Upper lobe of right lung (tissue), 1 donor: Measurements from ENCODE around the gene TBX19. TPM values are rescaled to one million over a fixed set of nuclear protein-coding genes. Genes with fewer than 3 reads are reported as not detected.

Source experiments
- ATAC-seq: fragments of 200-7000 bp; cut with Tn5 transposase; one replicate; pipeline ENCODE4 v1.9.1; 2020; ENCODE audit warnings: mild to moderate bottlenecking, moderate library complexity
- DNase-seq: peaks from one replicate; pipeline ENCODE4 v3.0.0-alpha.2; 2020
- H3K27ac ChIP-seq: fragments of 200-600 bp; one replicate; pipeline ENCODE4 v1.8.0; 2022
- H3K27me3 ChIP-seq: fragments of 200-600 bp; one replicate; pipeline ENCODE4 v1.8.0; 2022; ENCODE audit warnings: mild to moderate bottlenecking
- H3K36me3 ChIP-seq: fragments of 200-600 bp; one replicate; pipeline ENCODE4 v1.8.0; 2022
- H3K4me1 ChIP-seq: fragments of 200-600 bp; one replicate; pipeline ENCODE4 v1.8.0; 2022
- H3K4me3 ChIP-seq: fragments of 200-600 bp; one replicate; pipeline ENCODE4 v1.8.0; 2022; ENCODE audit warnings: mild to moderate bottlenecking
- H3K9me3 ChIP-seq: fragments of 200-600 bp; one replicate; pipeline ENCODE4 v1.8.0; 2022
- intact Hi-C: fragments of 100-400 bp; cut with DNase I; formaldehyde crosslinking; loops from one replicate; pipeline ENCODE4 v1.11.0; 2022
- total RNA-seq: library from RNA; stranded (reverse); fragmentation: NEBNext Ultra II Directional; extraction: Animal tissue kit (Norgen Biotek cat#: 25700); gene quantifications from one replicate; pipeline ENCODE4 v1.2.1, GENCODE V29; 2021
- TF ChIP-seq, protein P1 (sequence below): fragments of 200-600 bp; IDR thresholded peaks from one replicate; pipeline ENCODE4 v1.8.0; 2022; ENCODE audit warnings: antibody characterized with exemption
- donor health status: DM: no; HTN: yes; CAD: no; lungs with severe emphysema.

The TBX19 gene
- total RNA-seq, 1 donor from 2014 or later: 3.5 TPM

DNA sequence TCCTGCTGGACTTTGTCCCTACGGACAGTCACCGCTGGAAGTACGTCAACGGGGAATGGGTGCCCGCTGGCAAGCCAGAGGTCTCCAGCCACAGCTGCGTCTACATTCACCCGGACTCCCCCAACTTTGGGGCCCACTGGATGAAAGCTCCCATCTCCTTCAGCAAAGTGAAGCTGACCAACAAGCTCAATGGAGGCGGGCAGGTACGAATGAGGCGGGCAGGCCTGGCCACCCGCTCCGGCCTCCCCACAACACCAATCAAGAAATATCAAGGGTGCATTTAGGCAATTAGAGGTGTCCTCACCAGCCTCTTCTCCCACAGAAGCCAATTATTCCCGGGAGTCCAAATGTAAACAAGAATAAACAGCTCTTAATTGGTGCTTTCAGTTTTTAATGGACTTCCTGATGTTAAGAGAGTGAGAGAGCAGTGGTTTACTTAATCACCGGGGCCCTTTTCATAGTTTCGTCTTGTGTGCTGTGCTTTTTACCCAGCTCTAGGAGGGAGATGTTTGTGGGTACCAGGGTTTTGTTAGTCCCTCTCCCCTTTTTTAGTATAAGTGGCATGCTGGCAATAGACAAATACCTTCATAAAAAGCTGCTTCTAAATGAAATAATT, 10.7 kb downstream of the TBX19 start:
- no peaks in the 10 kb centered on the region for H3K4me1 ChIP-seq
- TF ChIP-seq, protein P1, sequence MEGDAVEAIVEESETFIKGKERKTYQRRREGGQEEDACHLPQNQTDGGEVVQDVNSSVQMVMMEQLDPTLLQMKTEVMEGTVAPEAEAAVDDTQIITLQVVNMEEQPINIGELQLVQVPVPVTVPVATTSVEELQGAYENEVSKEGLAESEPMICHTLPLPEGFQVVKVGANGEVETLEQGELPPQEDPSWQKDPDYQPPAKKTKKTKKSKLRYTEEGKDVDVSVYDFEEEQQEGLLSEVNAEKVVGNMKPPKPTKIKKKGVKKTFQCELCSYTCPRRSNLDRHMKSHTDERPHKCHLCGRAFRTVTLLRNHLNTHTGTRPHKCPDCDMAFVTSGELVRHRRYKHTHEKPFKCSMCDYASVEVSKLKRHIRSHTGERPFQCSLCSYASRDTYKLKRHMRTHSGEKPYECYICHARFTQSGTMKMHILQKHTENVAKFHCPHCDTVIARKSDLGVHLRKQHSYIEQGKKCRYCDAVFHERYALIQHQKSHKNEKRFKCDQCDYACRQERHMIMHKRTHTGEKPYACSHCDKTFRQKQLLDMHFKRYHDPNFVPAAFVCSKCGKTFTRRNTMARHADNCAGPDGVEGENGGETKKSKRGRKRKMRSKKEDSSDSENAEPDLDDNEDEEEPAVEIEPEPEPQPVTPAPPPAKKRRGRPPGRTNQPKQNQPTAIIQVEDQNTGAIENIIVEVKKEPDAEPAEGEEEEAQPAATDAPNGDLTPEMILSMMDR: no peak
- H3K9me3 ChIP-seq: no peaks in the 10 kb centered on the region
- H3K36me3 ChIP-seq: no peaks in the 10 kb centered on the region
- H3K27me3 ChIP-seq: no peaks in the 10 kb centered on the region
- intact Hi-C loops: no loop called here
- H3K4me3 ChIP-seq: no peak overlapping the region
- DNase-seq (no peak), ATAC-seq (no peak)
- H3K27ac ChIP-seq: no peak overlapping the region

DNA sequence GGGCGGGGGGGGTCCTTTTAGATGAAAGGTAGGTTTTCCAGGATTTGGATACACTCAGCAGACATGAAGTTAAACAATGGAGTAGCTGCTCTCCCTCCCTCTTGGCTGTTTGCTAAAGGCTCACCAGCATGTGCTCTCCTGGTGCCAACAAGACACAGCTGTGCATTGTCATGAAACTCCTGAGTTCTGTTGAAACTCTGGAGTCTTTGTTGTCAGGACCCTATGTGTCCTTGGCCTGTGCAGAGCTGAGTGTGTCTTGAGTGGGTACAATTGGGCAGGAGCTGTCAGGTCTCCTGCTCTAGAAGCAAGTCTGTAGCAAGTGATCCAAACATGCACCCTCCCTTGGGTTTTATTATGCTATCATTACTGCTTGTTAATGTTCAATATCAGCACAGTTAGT, 12.7 kb downstream of the TBX19 start:
- no peaks in the 10 kb centered on the region for H3K4me1 ChIP-seq
- no peak overlapping the region for H3K27ac ChIP-seq
- no peaks in the 10 kb centered on the region for H3K36me3 ChIP-seq
- TF ChIP-seq, protein P1: no peak
- DNase-seq (no peak), ATAC-seq (peak; percentile 59)
- H3K27me3 ChIP-seq: no peaks in the 10 kb centered on the region
- intact Hi-C loops: no loop called here
- H3K9me3 ChIP-seq: no peaks in the 10 kb centered on the region
- H3K4me3 ChIP-seq: no peak overlapping the region

DNA sequence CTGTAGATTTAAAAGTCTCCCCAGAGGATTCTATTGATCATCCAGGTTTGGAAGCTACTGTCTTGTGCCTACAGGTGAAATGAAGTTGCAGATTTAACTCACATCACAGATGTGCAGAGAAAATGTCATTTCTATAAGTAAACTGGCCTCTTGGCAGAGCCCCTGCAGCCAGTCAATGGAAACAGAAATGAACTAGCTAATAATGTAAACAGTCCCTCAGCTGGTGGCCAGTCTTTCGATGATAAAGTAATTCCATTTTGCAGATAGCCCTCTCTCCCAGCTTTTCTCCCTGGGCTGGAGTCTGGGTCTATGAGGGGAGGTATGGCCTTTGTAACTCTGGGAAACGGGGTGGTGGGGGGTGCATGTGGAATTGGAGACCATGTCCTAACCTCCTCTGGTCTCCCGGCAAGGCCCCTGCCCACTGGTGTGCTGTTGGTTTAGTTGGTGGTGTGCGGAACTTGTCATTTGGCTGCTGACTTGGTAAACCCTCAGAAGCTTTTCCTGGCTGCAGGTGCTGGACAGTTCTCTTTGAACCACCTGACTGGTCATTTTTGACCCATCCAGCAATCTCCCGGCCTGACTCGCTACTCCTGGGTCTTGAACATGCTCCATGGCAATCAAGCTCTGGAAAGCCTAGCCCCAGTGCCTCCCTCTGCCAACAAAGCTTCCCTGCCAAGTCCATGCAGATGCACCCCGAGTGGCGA, 14.9 kb downstream of the TBX19 start:
- Histone ChIP-seq H3K27ac (no peak overlapping the region), H3K4me3 (no peak overlapping the region), H3K9me3 (no peaks in the 10 kb centered on the region), H3K4me1 (no peaks in the 10 kb centered on the region), H3K27me3 (no peaks in the 10 kb centered on the region), H3K36me3 (no peaks in the 10 kb centered on the region)
- DNase-seq (no peak), ATAC-seq (no peak)
- intact Hi-C loops: no loop called here
- TF ChIP-seq, protein P1: no peak

DNA sequence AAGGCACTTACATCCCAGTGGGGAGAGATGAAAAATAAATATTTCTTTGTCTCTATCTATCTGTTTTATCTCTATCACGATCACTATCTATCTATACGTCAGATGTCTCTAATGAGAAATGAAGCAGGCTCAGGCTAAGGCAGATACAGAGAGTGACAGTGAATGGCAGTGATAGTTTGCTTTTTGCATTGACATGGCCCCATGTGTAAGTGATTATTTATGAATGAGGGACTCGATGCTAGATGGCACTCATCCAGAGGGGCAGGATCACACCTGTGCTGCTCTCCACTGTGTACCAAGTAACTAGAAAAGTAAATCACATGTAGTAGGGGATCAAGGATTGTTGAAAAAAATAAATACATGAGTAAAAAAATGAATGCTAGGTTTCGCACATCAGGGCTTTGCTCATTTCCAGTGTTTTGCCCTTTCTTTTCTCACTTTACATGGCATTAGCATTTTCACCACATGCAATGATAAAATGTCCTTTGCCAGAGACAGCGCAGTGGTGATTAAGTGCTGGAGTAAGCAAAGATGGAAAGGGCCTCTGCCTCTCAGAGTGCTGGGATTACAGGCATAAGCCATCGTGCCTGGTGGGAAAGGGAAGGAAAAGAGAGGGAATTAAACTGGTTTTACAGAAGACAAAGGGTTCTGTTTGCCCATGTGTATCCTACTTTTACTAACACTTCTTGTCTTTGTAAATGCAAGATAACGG, 16.5 kb downstream of the TBX19 start:
- no peak overlapping the region for H3K4me3 ChIP-seq
- H3K27ac ChIP-seq: no peak overlapping the region
- no peaks in the 10 kb centered on the region for H3K36me3 ChIP-seq
- no peaks in the 10 kb centered on the region for H3K4me1 ChIP-seq
- DNase-seq: no peak
- no peaks in the 10 kb centered on the region for H3K9me3 ChIP-seq
- TF ChIP-seq, protein P1: no peak
- intact Hi-C loops: no loop called here
- no peaks in the 10 kb centered on the region for H3K27me3 ChIP-seq
- no peak for ATAC-seq

DNA sequence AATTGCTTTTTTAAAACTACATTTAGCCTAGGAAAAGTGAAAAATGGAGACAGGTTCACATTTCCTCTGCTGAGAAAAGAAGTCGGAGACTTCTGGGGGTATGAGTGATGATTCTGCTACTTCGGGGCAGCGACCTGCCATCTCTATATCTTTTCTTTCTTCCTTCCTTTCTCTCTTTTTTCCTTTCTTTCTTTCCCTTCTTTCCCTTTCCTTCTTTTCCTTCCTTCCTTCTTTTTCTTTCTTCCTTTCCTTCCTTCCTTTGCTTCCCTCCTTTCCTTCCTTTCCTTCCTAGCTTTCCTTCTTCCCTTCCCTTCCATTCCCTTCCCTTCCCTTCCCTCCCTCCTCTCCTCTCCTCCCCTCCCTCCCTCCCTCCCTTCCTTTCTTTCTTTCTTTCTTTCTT, 17.8 kb downstream of the TBX19 start:
- intact Hi-C loops: no loop called here
- ATAC-seq (no peak), DNase-seq (no peak)
- Histone ChIP-seq H3K9me3 (no peaks in the 10 kb centered on the region), H3K27ac (no peak overlapping the region), H3K36me3 (no peaks in the 10 kb centered on the region), H3K27me3 (no peaks in the 10 kb centered on the region), H3K4me3 (no peak overlapping the region), H3K4me1 (no peaks in the 10 kb centered on the region)
- TF ChIP-seq, protein P1: no peak
